Hepatic stellate cell (primary cell): ENCODE measurements around the gene MEIS2.

ENCODE experiments used
- DNase-seq: peaks from one replicate; pipeline ENCODE4 v3.0.0; 2011; ENCODE audit warnings: low spot score

The MEIS2 gene

DNA sequence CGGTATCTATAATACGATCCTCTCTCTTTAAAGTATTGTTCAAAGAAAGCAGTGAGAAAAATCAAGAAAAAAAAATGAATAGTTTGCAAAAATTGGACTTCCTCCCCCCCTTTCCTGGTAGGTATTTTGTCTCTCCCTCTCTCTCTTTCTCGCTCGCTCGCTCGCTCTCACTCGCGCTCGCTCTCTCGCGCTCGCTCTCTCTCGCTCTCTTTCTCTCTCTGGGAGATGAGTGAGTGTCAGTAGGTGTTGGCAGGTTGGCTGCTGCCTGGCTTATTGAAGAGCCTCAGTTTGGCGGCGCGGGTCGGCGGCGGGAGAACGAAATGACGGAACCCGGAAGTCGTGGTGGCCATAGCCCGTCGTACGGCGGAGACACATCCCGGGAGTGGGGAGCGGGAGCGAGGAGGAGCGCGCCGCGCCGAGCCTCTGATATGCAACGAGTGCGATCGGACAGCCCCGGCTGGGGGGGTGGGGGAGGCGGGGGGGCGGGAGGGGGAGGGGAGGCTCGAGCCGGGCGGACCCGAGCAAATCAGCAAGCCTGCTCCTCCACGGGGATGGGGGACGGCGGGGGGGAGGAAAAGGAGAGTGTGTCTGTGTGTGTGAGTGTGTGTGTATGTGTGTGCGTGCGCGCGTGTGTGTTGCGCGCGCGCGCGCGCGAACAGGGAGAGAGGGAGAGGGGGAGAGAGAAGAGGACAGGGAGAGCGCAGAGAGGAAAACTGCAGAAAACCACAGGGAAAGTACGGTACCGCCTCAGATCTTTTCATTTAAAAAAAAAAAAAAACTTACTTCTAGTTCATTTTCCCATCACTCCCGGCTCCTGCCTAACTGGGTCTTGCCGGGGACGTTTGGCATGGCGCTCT, at the start of gene MEIS2:
MEIS2 (minus strand) TSS at position 441 of the 857 bp plus-strand sequence. CDS start 1,083 bp downstream, outside the sequence.
- DNase-seq: peak; percentile 95

- DNase-seq: no peak
These were observed 48.8 kb upstream of the MEIS2 start for GRCh38 chr15:37149146-37149545.

DNA sequence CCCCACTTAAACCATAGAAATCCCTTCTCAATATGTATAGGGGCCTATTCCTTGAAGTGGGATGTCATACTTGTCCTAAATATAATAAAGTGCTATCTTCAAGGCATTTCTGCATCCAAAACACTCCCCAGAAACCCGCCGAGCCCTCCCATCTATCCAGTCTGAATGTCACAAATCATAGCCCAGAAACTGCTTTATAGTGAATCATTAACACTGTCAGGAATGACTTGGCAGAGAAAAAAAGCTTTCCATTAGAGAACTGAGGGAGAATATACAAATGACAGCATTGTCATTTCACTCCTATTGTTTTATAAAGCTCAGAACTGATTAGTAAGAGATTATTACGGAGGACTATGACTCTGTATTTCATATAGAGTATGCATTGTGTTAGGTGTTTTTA, 48.4 kb upstream of the MEIS2 start:
- DNase-seq: no peak

DNA sequence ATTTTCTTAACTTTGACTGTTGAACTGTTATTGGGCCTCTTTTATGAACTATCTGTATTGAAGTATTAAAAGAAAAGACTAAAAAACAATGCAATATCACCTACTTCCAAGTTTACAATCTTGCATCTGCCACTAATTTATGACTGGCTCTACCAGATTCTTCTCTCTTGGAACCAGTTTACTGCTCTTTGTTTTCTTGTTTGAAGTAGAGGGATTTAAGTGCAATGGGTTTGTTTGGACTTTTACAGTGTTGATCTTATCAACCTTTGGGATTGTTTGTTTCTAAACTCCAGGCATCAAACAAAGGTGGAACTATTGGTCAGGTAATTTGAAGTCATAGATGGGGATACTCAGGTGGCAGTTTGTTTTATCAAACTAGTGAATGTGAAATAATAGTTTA, 43.0 kb upstream of the MEIS2 start:
- DNase-seq: no peak

DNA sequence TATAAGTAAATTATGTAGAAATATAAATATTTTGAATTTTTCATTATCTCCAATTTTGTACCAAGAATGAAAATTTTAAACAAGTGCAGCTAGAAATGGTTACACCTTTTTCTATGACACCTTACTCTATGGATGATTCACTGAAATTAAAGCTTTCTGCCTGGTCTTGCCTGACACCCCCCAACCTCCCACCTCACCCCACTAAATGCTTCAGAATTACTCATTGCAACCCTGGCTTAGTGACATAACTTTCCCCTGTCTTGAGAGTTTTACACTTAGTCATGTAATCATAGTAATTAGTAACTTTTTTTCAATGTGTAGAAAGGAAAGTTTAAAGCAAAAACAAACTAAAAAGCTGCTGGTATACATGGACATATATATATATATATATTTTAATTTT, 42.0 kb upstream of the MEIS2 start:
- DNase-seq: no peak

- DNase-seq: no peak
These were observed 40.2 kb upstream of the MEIS2 start for GRCh38 chr15:37140531-37141058.

DNA sequence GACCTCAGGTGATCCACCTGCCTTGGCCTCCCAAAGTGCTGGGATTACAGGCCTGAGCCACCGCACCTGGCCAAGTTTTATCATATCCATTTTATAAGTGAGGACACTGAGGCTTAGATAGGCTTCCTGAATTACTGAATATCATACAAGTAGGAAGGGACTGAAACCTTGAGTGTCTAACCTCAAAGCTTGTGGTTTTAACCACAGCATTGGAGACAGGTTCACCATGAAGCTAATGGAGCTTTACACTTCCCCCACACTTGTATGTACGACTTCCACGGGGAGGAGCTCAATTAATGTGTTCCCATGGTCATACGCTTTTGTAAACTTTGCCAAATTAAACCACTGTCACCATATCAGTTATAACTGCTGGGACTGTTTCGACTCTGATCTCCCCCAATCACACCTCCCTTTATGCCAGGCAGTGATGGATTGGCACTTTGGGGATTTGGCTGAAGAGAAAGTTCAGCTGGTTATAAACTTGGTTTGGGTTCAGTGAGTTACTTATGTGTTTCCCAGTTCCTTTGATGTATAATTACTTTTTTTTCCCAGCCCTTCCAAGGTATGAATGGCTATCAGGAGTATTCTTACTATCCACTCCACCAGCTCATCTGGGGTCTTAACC, 38.4 kb upstream of the MEIS2 start:
- no peak for DNase-seq

DNA sequence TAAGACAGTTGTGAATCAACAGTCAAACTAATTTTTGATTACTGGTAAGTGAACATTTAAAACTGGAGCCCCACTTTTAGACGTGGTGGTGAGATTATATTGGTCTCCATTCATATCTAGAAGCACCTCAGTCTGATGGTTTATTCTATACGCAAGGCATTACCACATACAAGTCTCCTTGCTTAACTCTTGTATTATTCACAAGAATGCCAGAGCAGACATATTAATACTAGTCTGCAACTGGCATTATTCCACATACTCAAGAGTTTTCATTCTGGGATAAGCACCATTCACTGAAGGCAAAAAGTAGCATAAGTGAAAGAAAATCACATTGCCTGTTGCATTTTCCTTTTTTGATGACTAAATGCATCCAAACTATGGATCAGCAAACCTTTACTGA, 36.9 kb upstream of the MEIS2 start:
- no peak for DNase-seq

DNA sequence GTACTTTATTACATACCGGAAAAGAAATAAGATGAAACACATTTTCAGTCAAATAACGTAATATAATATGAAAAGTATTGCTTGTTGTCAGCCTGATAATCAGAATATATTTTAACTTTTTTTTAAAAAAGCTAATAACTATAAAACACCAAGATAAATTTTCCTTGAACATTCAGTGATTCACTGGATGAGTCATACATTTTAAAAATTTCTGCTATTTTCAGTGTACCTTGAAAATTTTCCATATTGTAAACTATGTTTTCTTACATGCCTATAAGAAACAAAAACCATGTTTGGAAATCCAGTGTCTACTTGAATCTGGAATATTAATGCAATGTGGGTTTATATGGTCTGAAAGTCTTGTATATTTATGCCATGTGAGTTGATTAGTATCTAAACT, 36.3 kb upstream of the MEIS2 start:
- no peak for DNase-seq

GRCh38 chr15:37135225-37135624, 34.9 kb upstream of the MEIS2 start:
- DNase-seq: no peak

- DNase-seq: peak; percentile 40
These were observed 34.4 kb upstream of the MEIS2 start for GRCh38 chr15:37134699-37135131.

- no peak for DNase-seq
These were observed 33.9 kb upstream of the MEIS2 start for GRCh38 chr15:37134244-37134643.

GRCh38 chr15:37133602-37134001, 33.3 kb upstream of the MEIS2 start:
- DNase-seq: no peak

GRCh38 chr15:37132826-37133417, 32.6 kb upstream of the MEIS2 start:
- no peak for DNase-seq

- no peak for DNase-seq
These were observed 31.3 kb upstream of the MEIS2 start for GRCh38 chr15:37131621-37132020.

GRCh38 chr15:37130356-37130755, 30.0 kb upstream of the MEIS2 start:
- no peak for DNase-seq

GRCh38 chr15:37125143-37125542, 24.8 kb upstream of the MEIS2 start:
- DNase-seq: no peak

DNA sequence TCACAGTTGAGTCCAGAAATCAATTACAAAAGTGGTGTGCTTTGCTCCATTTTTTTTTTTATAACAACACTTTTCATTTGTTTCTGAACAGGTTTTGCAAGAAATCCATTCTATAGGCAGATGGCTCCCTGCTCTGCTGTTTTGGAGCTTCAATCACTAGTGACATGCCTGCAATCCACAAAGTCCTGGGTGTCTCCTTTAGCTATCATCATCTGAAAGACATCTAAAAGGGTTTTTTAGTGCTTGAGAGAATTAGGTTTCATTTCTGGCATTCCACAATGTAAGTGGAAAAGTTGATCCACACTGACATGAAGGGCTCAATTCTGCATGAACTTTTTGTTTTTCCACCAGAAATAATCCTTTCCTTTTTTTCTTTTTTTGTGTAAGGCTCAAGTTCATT, 24.0 kb upstream of the MEIS2 start:
- no peak for DNase-seq

- DNase-seq: no peak
These were observed 22.4 kb upstream of the MEIS2 start for GRCh38 chr15:37122703-37123102.

DNA sequence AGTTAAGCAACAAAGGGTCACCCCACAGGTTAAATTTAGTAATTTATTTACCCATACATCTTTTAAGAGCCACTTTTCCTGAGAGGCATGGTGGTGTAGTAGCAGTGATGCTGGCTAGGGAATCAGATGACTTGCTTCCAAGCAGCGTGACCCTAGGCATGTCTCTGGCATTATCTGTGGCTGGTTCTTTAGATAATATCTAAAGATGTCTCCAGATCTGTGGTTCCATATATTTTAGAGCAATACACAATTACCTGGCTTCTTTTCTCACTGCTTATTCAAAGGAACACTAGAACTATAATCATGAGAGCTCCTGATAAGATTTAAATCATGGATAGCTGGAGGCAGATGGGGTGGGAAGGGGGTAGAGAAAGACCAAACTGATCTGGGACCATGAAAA, 21.1 kb upstream of the MEIS2 start:
- DNase-seq: no peak

GRCh38 chr15:37117030-37117429, 16.7 kb upstream of the MEIS2 start:
- no peak for DNase-seq

GRCh38 chr15:37115538-37115937, 15.2 kb upstream of the MEIS2 start:
- DNase-seq: no peak
